Measurements from ENCODE around the gene LYZL1.
A peak's percentile ranks its signal among the peaks of the same experiment; 100 is the strongest.

Gene LYZL1

GRCh38 chr10:29253690-29254029 is 35.2 kb upstream of the LYZL1 start:
- TF ChIP-seq CTCF (IDR thresholded peaks at IDR 0.05; ENCODE audit: low read depth, low read length): no peak
- no peak overlapping the region for H3K4me3 ChIP-seq (replicated peaks in 1 of 2; ENCODE audit: low read depth in 2 of 2, low read length in 2 of 2)
- no peak for DNase-seq (ENCODE audit: low read depth in 2 of 2)

DNA sequence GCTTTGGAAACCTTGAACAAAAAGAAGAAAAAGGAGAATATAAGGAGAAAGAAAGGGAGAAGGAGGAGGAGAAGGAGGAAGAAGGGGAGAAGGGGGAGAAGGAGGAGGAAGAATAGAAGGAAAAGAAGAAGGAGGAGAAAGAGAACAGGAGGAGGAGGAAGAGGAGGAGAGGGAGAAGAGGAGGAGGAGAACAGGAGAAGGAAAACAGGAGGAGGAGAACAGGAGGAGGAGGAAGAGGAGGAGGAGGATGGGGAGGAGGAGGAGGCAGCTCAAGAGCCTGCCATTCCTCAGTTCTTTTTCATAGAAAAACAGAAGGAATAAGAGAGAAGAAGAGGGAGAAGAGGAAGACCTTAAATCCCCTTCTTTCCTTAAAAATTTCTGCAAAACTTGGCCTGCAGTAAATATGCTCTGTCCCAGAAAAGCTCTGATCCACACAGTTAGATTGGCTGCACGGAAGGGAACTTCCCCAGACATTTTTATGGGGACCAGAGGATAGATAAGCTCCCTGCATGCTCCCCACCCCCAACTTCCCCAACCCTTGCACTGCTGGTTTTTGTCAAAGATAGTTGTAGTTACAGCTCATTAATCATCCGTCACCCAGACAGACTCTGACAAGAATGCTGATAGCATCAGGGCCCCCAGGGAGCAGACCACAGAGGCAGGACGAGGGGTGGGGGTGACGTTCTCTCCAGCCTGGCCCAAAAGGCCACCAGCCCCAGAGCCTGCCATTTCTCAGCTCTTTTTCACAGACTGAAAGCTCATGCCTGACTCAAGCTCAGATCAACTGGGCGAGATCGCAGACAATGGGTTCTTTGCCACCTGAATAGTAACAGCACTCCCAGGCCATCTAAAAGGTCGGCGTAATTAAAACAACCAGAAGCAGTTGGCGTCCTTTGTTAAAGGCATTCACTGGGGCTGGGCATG is 34.5 kb upstream of the LYZL1 start:
- no peak for TF ChIP-seq CTCF (IDR thresholded peaks at IDR 0.05; ENCODE audit: low read depth, low read length)
- peak in 1 of 2 donors; percentile 79 for DNase-seq (ENCODE audit: low read depth in 2 of 2)
- H3K4me3 ChIP-seq (replicated peaks in 1 of 2; ENCODE audit: low read depth in 2 of 2, low read length in 2 of 2): no peak overlapping the region

DNA sequence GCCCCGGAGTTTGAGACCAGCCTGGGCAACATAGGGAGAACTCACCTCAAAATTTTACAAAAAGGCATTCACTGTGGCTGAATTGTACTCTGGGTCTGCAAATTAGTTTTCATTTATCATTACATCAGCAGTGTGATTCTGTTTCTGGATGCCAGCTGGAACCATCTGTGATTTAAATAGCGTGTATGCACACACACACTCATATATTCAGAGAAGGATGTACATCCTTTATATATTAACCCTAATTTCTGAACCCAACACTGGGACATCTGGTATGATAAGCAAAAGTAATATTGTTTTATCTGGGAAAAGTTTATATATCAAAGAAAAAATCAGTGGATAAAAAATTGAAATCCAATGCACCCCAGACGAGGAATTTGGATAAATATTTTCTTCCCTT is 33.8 kb upstream of the LYZL1 start:
- no peak for TF ChIP-seq CTCF (IDR thresholded peaks at IDR 0.05; ENCODE audit: low read depth, low read length)
- DNase-seq (ENCODE audit: low read depth in 2 of 2): no peak
- H3K4me3 ChIP-seq (replicated peaks in 1 of 2; ENCODE audit: low read depth in 2 of 2, low read length in 2 of 2): no peak overlapping the region

GRCh38 chr10:29256019-29256418 is 32.9 kb upstream of the LYZL1 start:
- no peak for DNase-seq (ENCODE audit: low read depth in 2 of 2)
- no peak for TF ChIP-seq CTCF (IDR thresholded peaks at IDR 0.05; ENCODE audit: low read depth, low read length)
- H3K4me3 ChIP-seq (replicated peaks in 1 of 2; ENCODE audit: low read depth in 2 of 2, low read length in 2 of 2): no peak overlapping the region

DNA sequence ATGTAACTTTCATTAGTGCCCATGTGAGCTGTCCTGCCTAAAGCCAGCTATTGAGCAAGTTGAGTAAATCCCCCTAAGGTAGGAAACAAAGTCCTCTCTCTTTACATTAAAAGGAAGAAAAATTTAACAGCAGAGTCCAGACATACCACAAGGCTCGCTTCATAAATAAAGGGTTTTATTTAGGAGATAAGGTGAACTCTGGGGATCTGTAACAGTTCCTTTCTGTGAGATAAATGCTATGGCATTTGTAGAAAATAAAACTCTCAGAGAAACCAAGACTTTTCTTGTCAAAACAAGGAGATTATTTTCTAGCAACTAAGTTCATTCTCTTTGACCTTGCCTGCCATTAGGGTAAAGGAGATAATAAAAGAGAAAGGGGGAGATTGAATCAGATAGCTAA is 32.3 kb upstream of the LYZL1 start:
- TF ChIP-seq CTCF (IDR thresholded peaks at IDR 0.05; ENCODE audit: low read depth, low read length): no peak
- no peak for DNase-seq (ENCODE audit: low read depth in 2 of 2)
- no peak overlapping the region for H3K4me3 ChIP-seq (replicated peaks in 1 of 2; ENCODE audit: low read depth in 2 of 2, low read length in 2 of 2)

DNA sequence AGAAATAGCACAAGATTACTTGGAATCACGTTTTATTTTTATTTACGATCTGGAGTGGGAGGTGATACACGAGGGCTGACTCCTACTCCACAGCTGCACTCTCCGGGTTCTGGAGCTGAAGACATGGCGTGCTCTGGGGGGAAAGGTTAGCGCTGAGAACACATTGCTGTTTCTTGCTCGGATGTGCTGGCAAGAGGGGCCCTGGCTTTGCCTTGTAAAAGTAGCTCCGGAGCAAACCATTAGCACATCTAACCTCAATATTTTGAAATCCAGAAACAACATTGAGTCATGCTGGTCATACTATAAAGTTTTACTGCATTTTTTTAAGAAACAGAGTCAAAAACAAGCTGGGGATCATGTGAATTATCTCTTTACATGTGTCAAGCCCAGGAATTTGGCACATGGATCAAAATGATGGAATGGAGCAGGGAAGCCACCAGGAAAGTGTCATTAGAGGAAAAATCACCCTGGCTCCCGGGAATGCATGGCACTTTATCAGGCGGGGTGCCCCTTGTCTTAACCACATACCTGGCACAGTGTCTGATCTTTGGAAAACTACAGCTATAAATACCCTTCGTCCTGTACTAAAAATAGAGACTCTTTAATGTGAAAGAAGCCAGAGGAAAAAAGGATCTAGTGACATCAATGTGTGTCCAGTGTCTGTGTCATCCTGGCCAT is 31.6 kb upstream of the LYZL1 start:
- H3K4me3 ChIP-seq (replicated peaks in 1 of 2; ENCODE audit: low read depth in 2 of 2, low read length in 2 of 2): no peak overlapping the region
- peak; percentile 93 to 96 for DNase-seq (ENCODE audit: low read depth in 2 of 2)
- no peak for TF ChIP-seq CTCF (IDR thresholded peaks at IDR 0.05; ENCODE audit: low read depth, low read length)
